Endothelial cell of umbilical vein (primary cell): ENCODE results near the gene TARBP2. TPM values are rescaled to one million over a fixed set of nuclear protein-coding genes. Genes with fewer than 3 reads are reported as not detected.

Experiments used
- BruUV-seq: library from RNA; stranded (reverse); fragments of 400-500 nt; replicated peaks from 2 replicates; lab custom pipeline; 2021; lab: Mats Ljungman, UMichigan
- CTCF ChIA-PET: fragments of 300-600, 350-600 bp; sonication (Branson Sonifier 250); formaldehyde crosslinking; loops from one replicate; lab custom pipeline; 2021; ENCODE audit warnings: antibody characterized with exemption, inconsistent platforms; lab: Charles Lee
- POLR2A ChIA-PET: fragments of 300-600, 350-600 bp; sonication (Branson Sonifier 250); formaldehyde crosslinking; loops from one replicate; lab custom pipeline; 2021; ENCODE audit warnings: antibody characterized with exemption, inconsistent platforms; lab: Charles Lee
- DNase-seq: peaks from one replicate; pipeline ENCODE4 v3.0.0-alpha.2; 2011; ENCODE audit warnings: low read depth, low spot score
- FAIRE-seq: peaks from 2 replicates; lab custom pipeline; 2011; peaks lifted over from hg19 to GRCh38; lab: Jason Lieb, UNC
- H2AFZ ChIP-seq: 2 replicates; pipeline ENCODE4 v1.6.0; 2012; ENCODE audit warnings: low read depth, low read length, control low read depth, inconsistent platforms
- H3K27ac ChIP-seq: 2 replicates; pipeline ENCODE4 v1.5.1; 2011; ENCODE audit warnings: low read depth, mild to moderate bottlenecking, control low read depth, low read length, moderate library complexity; ENCODE audit not compliant: insufficient read depth
- H3K27me3 ChIP-seq, 2 experiments: 2 replicates each; pipeline versions ENCODE4 v1.6.0 to v1.6.1; 2011; ENCODE audit warnings: low read length in 2 of 2, mixed read lengths in 1 of 2; ENCODE audit not compliant: control insufficient read depth in 2 of 2, insufficient read depth in 2 of 2
- H3K36me3 ChIP-seq, 2 experiments: 2 replicates in 1 of 2; 3 replicates in 1 of 2; pipeline ENCODE4 v1.5.1; 2011; ENCODE audit warnings: low read length in 2 of 2, mild to moderate bottlenecking in 1 of 2, moderate library complexity in 1 of 2; ENCODE audit not compliant: control insufficient read depth in 2 of 2, insufficient read depth in 2 of 2; ENCODE audit errors: extremely low read depth in 1 of 2
- H3K4me1 ChIP-seq: 3 replicates; pipeline ENCODE4 v1.5.1; 2011; ENCODE audit warnings: mild to moderate bottlenecking, low read length; ENCODE audit not compliant: control insufficient read depth, insufficient read depth; ENCODE audit errors: extremely low read depth
- H3K4me2 ChIP-seq: 2 replicates; pipeline ENCODE4 v1.6.1; 2011; ENCODE audit warnings: low read length, control low read depth, mixed read lengths; ENCODE audit not compliant: insufficient read depth
- H3K4me3 ChIP-seq, 3 experiments: fragments of 200-600 bp in 1 of 3; sonication (generic), shearing (Covaris generic) in 1 of 3; replicated peaks in 1 of 3; 2 replicates each; pipeline ENCODE4 v1.5.1; 2011 to 2016; ENCODE audit warnings: control low read depth in 3 of 3, low read length in 3 of 3, mild to moderate bottlenecking in 2 of 3, inconsistent platforms in 1 of 3, low read depth in 1 of 3, moderate library complexity in 1 of 3; ENCODE audit not compliant: insufficient read depth in 1 of 3
- H3K79me2 ChIP-seq: 2 replicates; pipeline ENCODE4 v1.6.0; 2012; ENCODE audit warnings: low read length, inconsistent platforms; ENCODE audit not compliant: control insufficient read depth, insufficient read depth
- H3K9ac ChIP-seq: replicated peaks from 2 replicates; pipeline ENCODE3; 2011; ENCODE audit warnings: low read length, control low read depth; ENCODE audit not compliant: insufficient read depth; ENCODE audit errors: extremely low read depth
- H3K9me1 ChIP-seq: replicated peaks from 3 replicates; pipeline ENCODE4 v1.6.0; 2011; ENCODE audit warnings: mild to moderate bottlenecking, low read length; ENCODE audit not compliant: control insufficient read depth, insufficient read depth; ENCODE audit errors: extremely low read depth
- H3K9me3 ChIP-seq: replicated peaks from 2 replicates; pipeline ENCODE4 v1.5.1; 2012; ENCODE audit warnings: low read length, inconsistent platforms; ENCODE audit not compliant: control insufficient read depth, insufficient read depth
- H4K20me1 ChIP-seq: replicated peaks from 2 replicates; pipeline ENCODE3; 2011; ENCODE audit warnings: mild to moderate bottlenecking, low read length; ENCODE audit not compliant: control insufficient read depth, insufficient read depth; ENCODE audit errors: extremely low read depth
- CTCF ChIP-seq, 2 donors: IDR thresholded peaks; 1 replicate in 1 of 2; 2 replicates in 1 of 2; pipeline ENCODE4 v1.5.1; 2011; ENCODE audit warnings: low read length in 2 of 2, mild to moderate bottlenecking in 2 of 2, moderate library complexity in 2 of 2, control low read depth in 1 of 2, inconsistent platforms in 1 of 2, low read depth in 1 of 2; ENCODE audit not compliant: insufficient read depth in 1 of 2; ENCODE audit errors: extremely low read depth in 1 of 2
- EZH2 ChIP-seq: IDR thresholded peaks from 2 replicates; pipeline ENCODE4 v1.6.1; 2012; ENCODE audit warnings: borderline replicate concordance, low read depth, mild to moderate bottlenecking, moderate library complexity, low read length, inconsistent platforms; ENCODE audit not compliant: severe bottlenecking
- FOS ChIP-seq: IDR thresholded peaks from 2 replicates; pipeline ENCODE4 v1.6.1; 2011; ENCODE audit warnings: mild to moderate bottlenecking, low read length, moderate library complexity, borderline replicate concordance; ENCODE audit not compliant: insufficient read depth
- JUN ChIP-seq: IDR thresholded peaks from 2 replicates; pipeline ENCODE4 v1.6.1; 2011; ENCODE audit warnings: borderline replicate concordance, low read depth; ENCODE audit not compliant: insufficient read length, insufficient read depth
- MAX ChIP-seq: IDR thresholded peaks from 2 replicates; pipeline ENCODE4 v1.6.1; 2011; ENCODE audit not compliant: insufficient read depth, insufficient read length
- MYC ChIP-seq: IDR thresholded peaks from one replicate; pipeline ENCODE4 v1.6.1; 2011; ENCODE audit warnings: mild to moderate bottlenecking, low read depth, low read length
- POLR2A ChIP-seq: IDR thresholded peaks from 2 replicates; pipeline ENCODE4 v1.6.1; 2012; ENCODE audit warnings: low read depth, mild to moderate bottlenecking, control low read depth, low read length
- dilution Hi-C: fragments of 300-500 bp; cut with MboI; formaldehyde crosslinking; loops from one replicate; pipeline ENCODE4 v1.15.0; 2019; ENCODE audit warnings: low sequenced_read_pairs; ENCODE audit not compliant: extremely low pct_ligation_motif_present
- intact Hi-C: fragments of 100-400 bp; cut with micrococcal nuclease; formaldehyde crosslinking; loops from one replicate; pipeline ENCODE4 v1.10.0; 2022
- polyA plus RNA-seq, 4 experiments: library from polyadenylated mRNA; depleted of rRNA in 3 of 4; stranded (reverse) in 3 of 4; unstranded in 1 of 4; fragments of >200 nt; gene quantifications; 2 replicates each; pipeline versions ENCODE4 v1.2.1 to v1.2.3, GENCODE V29; 2011 to 2012; ENCODE audit warnings: missing spikeins in 1 of 4
- total RNA-seq: library from RNA; stranded (reverse); gene quantifications from 2 replicates; pipeline ENCODE4 v1.2.3, GENCODE V29; 2021

TARBP2 gene
- total and polyA plus RNA-seq, 2 donors (not counting 3 experiments of a cell fraction or from before 2014, with no cell fraction given) = 57.2 to 82.8 TPM

GRCh38 chr12:53536962-53537361 is 35.9 kb downstream of the TARBP2 start:
- ChIA-PET CTCF (interaction anchor here (1.1 kb wide), 1 partner anchor 139 kb away, joined by 3 read pairs; the partner anchor contains the start of gene ATP5MC2), POLR2A (no interaction called here)
- Histone ChIP-seq H4K20me1 (no peaks in the 10 kb centered on the region), H3K27me3 (no peaks in the 10 kb centered on the region), H2AFZ (no peak overlapping the region), H3K79me2 (no peaks in the 10 kb centered on the region), H3K9me1 (no peaks in the 10 kb centered on the region), H3K9me3 (no peaks in the 10 kb centered on the region), H3K4me3 (no peak overlapping the region), H3K4me1 (no peaks in the 10 kb centered on the region), H3K27ac (no peak overlapping the region), H3K36me3 (peaks cover 19 to 39% of the 10 kb centered on the region in 2 experiments), H3K4me2 (no peak overlapping the region), H3K9ac (no peak overlapping the region)
- no peak for FAIRE-seq
- intact Hi-C loops = no loop called here
- no peak for DNase-seq
- dilution Hi-C loops = no loop called here
- no peak for TF ChIP-seq MYC
- TF ChIP-seq FOS = no peak
- no peak for TF ChIP-seq JUN
- no peak for TF ChIP-seq EZH2
- no peak for TF ChIP-seq CTCF (IDR thresholded peaks at IDR 0.05; ENCODE audit: extremely low read depth in 1 of 2, insufficient read depth in 1 of 2, low read depth in 1 of 2, low read length in 2 of 2)
- no peak for TF ChIP-seq MAX
- no peak for TF ChIP-seq POLR2A
- BruUV-seq = no TSS peak
